ENCODE results near the gene UMOD.

Gene UMOD

GRCh38 chr16:20364051-20364450, 11.5 kb upstream of the UMOD start:
- no peak for DNase-seq (ENCODE audit: low spot score)

- no peak for DNase-seq (ENCODE audit: low spot score)
These were observed 10.7 kb upstream of the UMOD start for GRCh38 chr16:20363191-20363590.

DNA sequence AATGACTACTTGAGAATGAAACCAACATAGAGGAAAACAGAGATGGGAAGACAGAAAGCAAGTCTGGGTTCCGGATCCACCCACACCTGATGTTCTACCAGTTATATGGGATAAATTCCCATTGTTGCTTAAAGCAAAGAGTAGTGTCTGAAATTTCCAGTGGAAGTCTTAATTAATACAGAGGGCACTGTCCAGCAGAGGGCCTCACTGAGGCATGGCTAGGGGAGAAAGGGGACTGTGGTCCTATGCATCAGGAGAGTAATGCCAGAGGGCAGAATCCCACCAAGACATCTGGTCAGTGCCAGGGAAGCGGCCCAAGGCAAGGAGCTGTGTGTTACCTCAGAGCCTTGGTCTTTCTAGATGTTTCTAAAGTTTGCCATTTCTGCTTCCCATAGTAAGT, 7.5 kb upstream of the UMOD start:
- no peak for DNase-seq (ENCODE audit: low spot score)

DNA sequence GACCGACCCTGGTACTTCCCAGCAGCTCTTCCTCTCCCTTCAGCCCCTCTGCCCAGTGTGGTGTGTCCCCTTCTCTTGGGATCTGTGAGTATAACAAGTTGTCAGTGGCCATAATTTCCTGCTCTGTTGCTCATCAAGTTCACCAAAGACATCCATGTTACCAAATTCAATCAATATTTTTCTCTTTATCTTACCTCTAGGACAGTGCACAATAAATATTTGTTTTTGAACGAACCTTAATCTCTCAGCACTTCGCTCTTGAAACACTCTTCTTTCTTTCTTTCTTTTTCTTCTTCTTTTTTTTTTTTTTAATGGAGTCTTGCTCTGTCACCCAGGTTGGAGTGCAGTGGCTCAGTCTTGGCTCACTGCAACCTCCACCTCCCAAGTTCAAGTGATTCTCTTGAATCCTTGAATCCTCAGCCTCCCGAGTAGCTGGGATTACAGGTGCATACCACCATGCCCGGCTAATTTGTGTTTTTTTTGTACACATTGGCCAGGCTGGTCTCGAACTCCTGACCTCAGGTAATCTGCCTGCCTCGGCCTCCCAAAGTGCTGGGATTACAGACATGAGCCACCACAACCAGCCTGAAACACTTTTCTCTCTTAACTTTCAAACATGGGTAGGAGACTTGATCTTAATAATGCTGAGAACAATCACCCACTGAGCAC, 2.7 kb upstream of the UMOD start:
- DNase-seq (ENCODE audit: low spot score), result no peak

DNA sequence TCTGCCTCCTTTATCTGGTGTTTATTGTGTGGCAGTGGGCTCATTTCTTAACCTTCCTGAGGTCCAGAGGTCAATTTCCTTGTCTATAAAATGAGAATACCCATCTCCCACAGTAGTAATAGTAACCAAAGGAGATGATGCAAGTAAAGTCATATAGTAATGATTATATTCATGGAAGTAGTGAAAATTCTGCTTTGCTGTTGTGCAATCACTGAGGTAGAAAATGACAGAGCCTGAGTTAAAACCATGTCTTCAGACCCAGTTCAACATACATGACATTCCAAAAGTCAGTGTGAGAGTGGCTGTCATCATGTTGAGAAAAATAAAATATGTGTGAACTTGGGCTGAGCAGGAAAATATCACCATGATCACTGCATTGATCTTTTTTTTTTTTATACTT, 864 bp upstream of the UMOD start:
- no peak for DNase-seq (ENCODE audit: low spot score)

GRCh38 chr16:20349615-20350014, 2.9 kb downstream of the UMOD start:
- DNase-seq (ENCODE audit: low spot score), result no peak

DNA sequence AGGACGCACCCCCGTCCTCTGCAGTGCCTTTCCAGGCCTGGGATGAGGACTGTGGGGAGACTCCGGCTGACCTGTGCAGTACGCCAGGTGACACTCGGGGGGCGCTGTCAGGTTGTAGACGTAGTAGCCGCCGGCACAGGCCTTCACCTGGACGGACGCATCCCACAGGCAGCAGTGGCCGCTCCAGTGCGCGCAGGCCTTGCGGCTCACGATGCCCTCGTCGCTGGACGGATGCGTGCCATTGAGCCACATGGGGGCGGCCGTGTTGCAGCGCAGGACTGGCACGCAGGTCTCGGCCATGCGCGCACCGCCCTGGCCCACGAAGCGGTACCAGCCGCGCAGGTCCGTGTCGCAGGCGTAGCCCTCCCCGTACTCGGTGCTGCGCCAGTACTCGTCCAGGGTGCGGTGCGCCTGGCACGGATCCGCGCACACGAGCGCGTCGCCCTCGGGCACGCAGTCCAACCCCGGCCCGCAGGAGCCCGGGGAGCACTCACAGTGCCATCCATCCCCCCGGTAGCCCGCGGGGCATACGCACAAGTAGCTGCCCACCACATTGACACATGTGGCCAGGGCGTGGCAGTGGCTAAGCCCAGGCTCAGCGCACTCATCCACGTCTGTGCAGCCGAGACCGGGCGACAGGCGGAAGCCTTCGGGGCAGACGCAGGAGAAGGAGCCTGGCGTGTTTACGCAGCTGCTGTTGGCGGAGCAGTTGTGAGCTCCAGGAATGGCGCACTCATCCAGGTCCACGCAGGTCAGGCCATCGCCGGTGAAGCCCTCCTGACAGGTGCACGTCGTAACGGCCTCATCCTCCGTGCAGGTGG, 3.9 kb downstream of the UMOD start:
- DNase-seq (ENCODE audit: low spot score), result no peak

- DNase-seq (ENCODE audit: low spot score), result no peak
These were observed 4.7 kb downstream of the UMOD start for GRCh38 chr16:20347666-20348364.

DNA sequence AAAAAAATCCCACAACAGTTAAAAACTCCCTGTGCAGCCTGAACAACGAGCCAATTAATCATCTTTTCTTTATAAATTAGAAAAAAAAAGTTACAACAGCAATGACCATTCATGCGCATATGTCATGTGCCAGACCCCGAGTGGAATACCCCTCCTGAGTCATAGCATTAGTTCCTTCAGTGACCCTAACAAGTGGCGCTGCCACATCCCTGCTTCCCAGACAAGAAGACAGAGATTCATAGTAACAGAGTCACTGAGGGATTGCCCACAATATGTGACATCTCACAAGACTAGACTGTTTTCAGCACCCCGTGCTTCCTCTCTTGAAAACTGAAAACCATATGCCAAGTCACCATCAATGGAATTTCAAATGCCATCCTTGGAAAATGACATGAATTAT, 7.9 kb downstream of the UMOD start:
- no peak for DNase-seq (ENCODE audit: low spot score)

DNA sequence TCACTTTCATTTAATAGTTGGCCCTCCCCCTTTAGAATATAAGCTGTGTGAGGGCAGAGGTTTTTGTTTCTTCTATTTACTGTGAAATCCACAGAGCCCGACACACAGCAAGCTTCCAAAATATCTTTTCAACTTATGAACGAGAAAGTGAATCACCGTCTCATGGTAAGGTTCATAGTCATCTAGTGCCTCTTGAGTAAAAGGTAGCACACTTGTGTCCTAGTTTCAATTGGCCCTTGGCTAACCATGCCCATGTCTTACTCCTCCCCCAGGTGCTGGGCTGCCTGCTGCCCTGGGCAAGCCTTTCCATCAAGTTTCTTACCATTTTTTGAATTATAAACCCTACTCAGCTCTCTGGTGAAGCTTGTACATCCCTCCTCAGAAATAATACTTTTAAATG, 12.8 kb downstream of the UMOD start:
- DNase-seq (ENCODE audit: low spot score), result no peak

DNA sequence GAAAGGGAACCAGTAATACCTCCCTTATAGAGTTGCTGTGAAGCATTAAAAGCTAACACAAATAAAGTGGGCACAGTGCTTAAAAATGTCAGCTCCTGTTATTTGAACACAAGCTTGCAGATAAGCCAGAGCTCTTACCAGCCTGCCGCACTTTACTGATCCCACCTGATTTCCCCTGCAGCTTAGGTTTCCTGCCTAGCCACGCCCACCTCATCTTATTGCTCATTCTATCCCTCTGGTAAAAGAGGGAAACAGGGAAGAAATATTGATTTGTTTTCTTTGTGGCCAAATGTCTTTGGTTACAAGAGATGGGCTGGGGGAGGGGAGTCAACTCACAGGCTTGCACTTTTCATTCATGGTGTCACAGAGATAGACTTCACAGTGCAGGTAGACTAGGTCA, 15.6 kb downstream of the UMOD start:
- no peak for DNase-seq (ENCODE audit: low spot score)

- DNase-seq (ENCODE audit: low spot score), result no peak
These were observed 18.1 kb downstream of the UMOD start for GRCh38 chr16:20334396-20334795.

DNA sequence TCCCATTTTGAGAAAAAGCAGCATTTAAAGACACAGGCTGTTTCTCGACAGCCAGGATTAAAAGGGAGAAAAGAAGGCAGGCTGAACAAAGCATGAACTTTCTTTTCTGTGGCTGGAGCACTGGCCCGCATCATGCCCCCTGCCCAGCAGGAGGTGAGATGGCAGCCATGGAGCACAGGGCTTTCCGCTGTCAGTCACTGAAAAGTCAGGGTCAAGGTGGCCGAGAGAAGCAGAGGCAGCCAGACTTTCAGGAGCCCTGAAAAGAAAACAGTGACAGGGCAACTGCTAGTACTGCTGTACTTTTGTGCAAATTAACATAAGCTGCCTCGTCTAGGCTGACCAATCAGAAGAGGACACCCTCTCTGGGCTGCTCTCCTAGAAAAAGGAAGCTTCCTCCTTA, 19.4 kb downstream of the UMOD start:
- DNase-seq (ENCODE audit: low spot score), result no peak

- DNase-seq (ENCODE audit: low spot score), result no peak
These were observed 20.1 kb downstream of the UMOD start for GRCh38 chr16:20332411-20332810.

DNA sequence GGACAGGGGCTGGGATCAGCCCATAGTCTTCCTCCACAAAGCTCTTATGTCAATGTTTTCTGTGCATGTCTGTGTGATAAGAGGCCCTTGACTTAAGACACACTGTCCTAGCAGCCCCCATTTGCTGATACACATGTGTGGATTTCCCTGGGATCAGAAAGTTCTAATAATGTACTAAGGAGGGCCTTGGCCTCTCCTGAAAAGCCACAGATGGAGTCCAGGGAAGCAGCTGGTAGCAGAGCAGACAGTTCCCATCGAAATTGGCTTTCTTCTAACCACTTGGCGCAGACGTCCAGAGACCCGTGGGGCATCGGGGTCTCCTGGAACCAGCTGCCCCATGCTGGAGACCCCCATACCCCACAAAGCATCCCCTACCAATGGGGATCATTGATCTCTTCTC, 20.9 kb downstream of the UMOD start:
- DNase-seq (ENCODE audit: low spot score), result no peak

GRCh38 chr16:20329392-20330138, 22.9 kb downstream of the UMOD start:
- no peak for DNase-seq (ENCODE audit: low spot score)

- DNase-seq (ENCODE audit: low spot score), result no peak
These were observed 25.0 kb downstream of the UMOD start, which contains the start of gene GP2 for GRCh38 chr16:20327444-20328041. Gene GP2, minus strand, starts transcription at chr16:20327513. Its CDS starts 1,082 bp downstream, at chr16:20326431.

DNA sequence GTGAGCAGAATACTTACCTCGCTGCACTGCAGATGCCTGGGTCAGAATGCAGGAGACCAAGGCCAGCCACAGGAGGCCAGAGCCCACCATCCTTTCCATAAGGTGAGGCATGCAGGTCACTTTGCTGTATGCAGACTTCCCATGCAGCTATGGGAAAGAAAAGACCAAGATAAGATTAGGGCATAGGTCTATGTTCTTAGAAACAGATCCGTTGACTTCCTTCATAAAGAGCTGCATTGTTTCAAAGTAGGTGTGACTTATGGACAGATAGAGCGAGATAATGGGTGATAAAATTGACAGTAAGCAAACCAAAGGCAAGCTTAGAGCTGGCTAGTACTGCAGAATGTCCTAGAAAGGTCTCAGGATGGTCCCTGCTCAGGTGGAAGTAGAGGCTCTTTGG, 26.2 kb downstream of the UMOD start:
- no peak for DNase-seq (ENCODE audit: low spot score)

GRCh38 chr16:20325005-20325404, 27.5 kb downstream of the UMOD start:
- DNase-seq (ENCODE audit: low spot score), result no peak

DNA sequence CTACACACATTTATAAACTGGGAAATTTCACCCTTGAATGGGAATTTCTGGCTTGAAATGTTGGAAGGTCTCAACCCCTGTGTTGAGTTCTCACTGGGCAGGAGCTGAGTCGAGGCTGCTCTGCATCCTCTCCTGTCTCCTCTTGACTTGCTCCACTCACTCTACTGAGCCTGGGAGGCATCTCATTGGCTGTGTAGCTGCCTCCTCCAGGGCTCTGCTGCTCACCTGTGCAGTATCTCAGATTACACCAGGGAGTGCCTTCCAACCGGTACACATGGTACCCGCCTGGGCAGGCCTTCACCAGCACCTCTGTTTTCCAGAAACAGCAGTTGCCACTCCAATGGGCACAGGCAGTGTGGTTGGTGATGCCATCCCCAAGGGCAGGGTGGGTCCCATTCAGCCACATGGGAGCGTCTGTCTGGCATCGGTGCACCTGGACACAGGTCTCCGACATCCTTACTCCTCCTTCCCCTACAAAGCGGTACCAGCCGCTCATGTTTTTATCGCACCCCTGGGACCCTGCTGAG, 28.9 kb downstream of the UMOD start:
- DNase-seq (ENCODE audit: low spot score), result no peak

- DNase-seq (ENCODE audit: low spot score), result no peak
These were observed 29.8 kb downstream of the UMOD start for GRCh38 chr16:20322696-20323095.

GRCh38 chr16:20321671-20322070, 30.8 kb downstream of the UMOD start:
- DNase-seq (ENCODE audit: low spot score), result no peak
